ENCODE results near the gene TTPAL. TPM values are rescaled to one million over a fixed set of nuclear protein-coding genes. Genes with fewer than 3 reads are reported as not detected.

The TTPAL gene
- total RNA-seq, 4 donors from 2014 or later = 9.6 to 18.2 (median 13.0) TPM

GRCh38 chr20:44517454-44517853, 41.8 kb downstream of the TTPAL start:
- no peak for DNase-seq (ENCODE audit: extremely low spot score)
- Histone ChIP-seq H3K27me3 (no peaks in the 10 kb centered on the region), H3K27ac (replicated peaks in 1 of 4) (peak overlapping the region; percentile 22 to 99 (median 75)), H3K4me1 (peaks cover 61 to 92% (median 87%) of the 10 kb centered on the region in 4 donors), H3K4me3 (no peak overlapping the region), H3K36me3 (peaks cover 5 to 10% (median 9%) of the 10 kb centered on the region in 4 donors), H3K9me3 (no peaks in the 10 kb centered on the region)
- WGBS = 74% methylated on average over 3 of the region's 3 CpGs
- intact Hi-C loops (cut with DNase I) = loop anchor here (10.0 kb wide), 1 partner anchor 133 kb away; no protein-coding TSS in a partner anchor
- no peak for TF ChIP-seq CTCF (IDR thresholded peaks at IDR 0.05)
- TF ChIP-seq EP300 (IDR thresholded peaks at IDR 0.05) = no peak
- no peak for TF ChIP-seq POLR2AphosphoS5 (IDR thresholded peaks at IDR 0.05)
- TF ChIP-seq POLR2A (IDR thresholded peaks at IDR 0.05; ENCODE audit: low read depth) = no peak

GRCh38 chr20:44518248-44518647, 42.6 kb downstream of the TTPAL start:
- TF ChIP-seq POLR2A (IDR thresholded peaks at IDR 0.05; ENCODE audit: low read depth) (no peak), CTCF (IDR thresholded peaks at IDR 0.05) (no peak)
- no peak for DNase-seq (ENCODE audit: extremely low spot score)
- Histone ChIP-seq H3K4me1 (peaks cover 62 to 85% (median 80%) of the 10 kb centered on the region in 4 donors), H3K9me3 (no peaks in the 10 kb centered on the region), H3K36me3 (peaks cover under 1 to 5% (median 3%) of the 10 kb centered on the region in 4 donors), H3K27ac (replicated peaks in 1 of 4) (peak overlapping the region; percentile 22 to 99 (median 75)), H3K27me3 (no peaks in the 10 kb centered on the region), H3K4me3 (no peak overlapping the region)
- WGBS = 51% methylated on average over 3 of the region's 3 CpGs
- intact Hi-C loops (cut with DNase I) = loop anchor here (10.0 kb wide), 1 partner anchor 133 kb away; no protein-coding TSS in a partner anchor

GRCh38 chr20:44520881-44521280, 45.2 kb downstream of the TTPAL start:
- TF ChIP-seq CTCF (IDR thresholded peaks at IDR 0.05) (no peak), POLR2AphosphoS5 (IDR thresholded peaks at IDR 0.05) (no peak), POLR2A (IDR thresholded peaks at IDR 0.05; ENCODE audit: low read depth) (no peak), EP300 (IDR thresholded peaks at IDR 0.05) (no peak)
- Histone ChIP-seq H3K27me3 (no peaks in the 10 kb centered on the region), H3K36me3 (no peaks in the 10 kb centered on the region), H3K9me3 (no peaks in the 10 kb centered on the region), H3K4me3 (peak overlapping the region; percentile 83 to 94 (median 86)), H3K4me1 (peaks cover 52 to 60% (median 58%) of the 10 kb centered on the region in 4 donors), H3K27ac (replicated peaks in 1 of 4) (peak overlapping the region; percentile 98 to 99 (median 98))
- 46% methylated on average over 3 of the region's 3 CpGs for WGBS
- intact Hi-C loops (cut with DNase I) = loop anchor here (5.0 to 10.0 kb wide), 2 partner anchors 44 to 306 kb away; partner anchors contain the start of genes OSER1 and TTPAL
- no peak for DNase-seq (ENCODE audit: extremely low spot score)

- DNase-seq (ENCODE audit: extremely low spot score) = peak; percentile 99
- Histone ChIP-seq H3K36me3 (no peaks in the 10 kb centered on the region), H3K4me1 (peaks cover 43 to 51% (median 49%) of the 10 kb centered on the region in 4 donors), H3K27ac (replicated peaks in 1 of 4) (peak within 1 kb of the TSS; percentile 98 to 99 (median 98)), H3K9me3 (no peaks in the 10 kb centered on the region), H3K27me3 (no peaks in the 10 kb centered on the region), H3K4me3 (peak within 1 kb of the TSS; percentile 83 to 94 (median 86))
- TF ChIP-seq EP300 (IDR thresholded peaks at IDR 0.05) (peak; percentile 86), POLR2A (IDR thresholded peaks at IDR 0.05; ENCODE audit: low read depth) (peak; percentile 88), CTCF (IDR thresholded peaks at IDR 0.05) (peak in 1 of 3 experiments; percentile 11), POLR2AphosphoS5 (IDR thresholded peaks at IDR 0.05) (peak; percentile 97 to 98)
- intact Hi-C loops (cut with DNase I) = loop anchor here (5.0 to 10.0 kb wide), 2 partner anchors 44 to 307 kb away; partner anchors contain the start of genes OSER1 and TTPAL
- 0% methylated on average over 32 of the region's 49 CpGs for WGBS
These were observed 46.1 kb downstream of the TTPAL start, which contains the start of gene SERINC3 for GRCh38 chr20:44521484-44522481. Gene SERINC3 (minus strand): TSS chr20:44522070. CDS start chr20:44521951, 119 bp downstream.

Measured in esophagus muscularis mucosa (tissue), 4 donors.